Mesothelial cell of epicardium (in vitro differentiated cells): ENCODE data around the gene BTNL9. TPM values are rescaled to one million over a fixed set of nuclear protein-coding genes. Genes with fewer than 3 reads are reported as not detected.

ENCODE experiments used
- DNase-seq, 2 experiments: peaks; one replicate each; pipeline ENCODE4 v3.0.0; 2021; ENCODE audit warnings: low spot score in 2 of 2; ENCODE audit not compliant: unreplicated experiment in 2 of 2
- H3K27ac Mint-ChIP-seq: 2 replicates; pipeline ENCODE4 v1.8.0; 2021; ENCODE audit warnings: mixed read lengths
- H3K27me3 Mint-ChIP-seq: 2 replicates; pipeline ENCODE4 v1.8.0; 2021; ENCODE audit warnings: low read depth, mixed read lengths
- H3K36me3 Mint-ChIP-seq: 2 replicates; pipeline ENCODE4 v1.8.0; 2021; ENCODE audit warnings: mixed read lengths
- H3K4me1 Mint-ChIP-seq: 2 replicates; pipeline ENCODE4 v1.8.0; 2021; ENCODE audit warnings: mixed read lengths
- H3K4me3 Mint-ChIP-seq: 2 replicates; pipeline ENCODE4 v1.8.0; 2021; ENCODE audit warnings: mild to moderate bottlenecking, moderate library complexity, mixed read lengths
- H3K9me3 Mint-ChIP-seq: 2 replicates; pipeline ENCODE4 v1.8.0; 2021; ENCODE audit warnings: mixed read lengths
- total RNA-seq: library from RNA; stranded (reverse); gene quantifications from 3 replicates; pipeline ENCODE4 v1.2.1, GENCODE V29; 2021
- TF ChIP-seq, protein P1 (sequence below): fragments of 200-600 bp; sonication (generic); IDR thresholded peaks from one replicate; pipeline ENCODE4 v1.5.0; 2021; ENCODE audit warnings: antibody characterized with exemption; ENCODE audit not compliant: unreplicated experiment

Gene BTNL9
- total RNA-seq, 1 donor from 2014 or later, result 0.18 TPM

GRCh38 chr5:181060924-181061323, 20.9 kb downstream of the BTNL9 start:
- H3K4me3 Mint-ChIP-seq, result no peak overlapping the region
- DNase-seq, result no peak
- TF ChIP-seq, protein P1, sequence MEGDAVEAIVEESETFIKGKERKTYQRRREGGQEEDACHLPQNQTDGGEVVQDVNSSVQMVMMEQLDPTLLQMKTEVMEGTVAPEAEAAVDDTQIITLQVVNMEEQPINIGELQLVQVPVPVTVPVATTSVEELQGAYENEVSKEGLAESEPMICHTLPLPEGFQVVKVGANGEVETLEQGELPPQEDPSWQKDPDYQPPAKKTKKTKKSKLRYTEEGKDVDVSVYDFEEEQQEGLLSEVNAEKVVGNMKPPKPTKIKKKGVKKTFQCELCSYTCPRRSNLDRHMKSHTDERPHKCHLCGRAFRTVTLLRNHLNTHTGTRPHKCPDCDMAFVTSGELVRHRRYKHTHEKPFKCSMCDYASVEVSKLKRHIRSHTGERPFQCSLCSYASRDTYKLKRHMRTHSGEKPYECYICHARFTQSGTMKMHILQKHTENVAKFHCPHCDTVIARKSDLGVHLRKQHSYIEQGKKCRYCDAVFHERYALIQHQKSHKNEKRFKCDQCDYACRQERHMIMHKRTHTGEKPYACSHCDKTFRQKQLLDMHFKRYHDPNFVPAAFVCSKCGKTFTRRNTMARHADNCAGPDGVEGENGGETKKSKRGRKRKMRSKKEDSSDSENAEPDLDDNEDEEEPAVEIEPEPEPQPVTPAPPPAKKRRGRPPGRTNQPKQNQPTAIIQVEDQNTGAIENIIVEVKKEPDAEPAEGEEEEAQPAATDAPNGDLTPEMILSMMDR, result no peak
- H3K27ac Mint-ChIP-seq, result no peak overlapping the region
- H3K27me3 Mint-ChIP-seq, result peaks cover 96% of the 10 kb centered on the region
- no peaks in the 10 kb centered on the region for H3K9me3 Mint-ChIP-seq
- H3K4me1 Mint-ChIP-seq, result no peaks in the 10 kb centered on the region
- H3K36me3 Mint-ChIP-seq, result no peaks in the 10 kb centered on the region

- H3K4me1 Mint-ChIP-seq, result no peaks in the 10 kb centered on the region
- no peak overlapping the region for H3K27ac Mint-ChIP-seq
- no peaks in the 10 kb centered on the region for H3K36me3 Mint-ChIP-seq
- peaks cover under 1% of the 10 kb centered on the region for H3K9me3 Mint-ChIP-seq
- TF ChIP-seq, protein P1, result no peak
- peaks cover 96% of the 10 kb centered on the region for H3K27me3 Mint-ChIP-seq
- no peak overlapping the region for H3K4me3 Mint-ChIP-seq
- no peak for DNase-seq
These were observed 21.6 kb downstream of the BTNL9 start for GRCh38 chr5:181061645-181062044.

DNA sequence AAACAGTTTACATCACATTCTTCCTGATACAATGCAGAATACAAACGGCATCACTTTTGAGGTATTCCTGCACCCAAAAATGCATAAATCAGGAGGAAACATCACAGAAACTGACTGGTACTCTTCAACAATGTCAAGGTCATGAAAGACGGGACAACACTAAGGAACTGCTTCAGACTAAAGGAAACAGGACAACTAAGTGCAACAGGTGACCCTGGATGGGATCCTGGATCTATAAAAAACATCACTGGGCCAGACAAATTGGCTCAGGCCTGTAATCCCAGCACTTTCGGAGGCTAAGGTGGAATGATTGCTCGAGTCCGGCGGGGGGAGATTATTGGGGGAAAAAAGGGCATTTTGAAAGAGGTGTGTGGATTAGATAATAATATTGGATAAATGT, 22.6 kb downstream of the BTNL9 start:
- Mint-ChIP-seq H3K27ac (no peak overlapping the region), H3K9me3 (peaks cover 4% of the 10 kb centered on the region), H3K4me1 (no peaks in the 10 kb centered on the region), H3K27me3 (peaks cover 93% of the 10 kb centered on the region), H3K4me3 (no peak overlapping the region), H3K36me3 (no peaks in the 10 kb centered on the region)
- TF ChIP-seq, protein P1, result no peak
- no peak for DNase-seq

GRCh38 chr5:181063514-181063913, 23.4 kb downstream of the BTNL9 start:
- Mint-ChIP-seq H3K36me3 (no peaks in the 10 kb centered on the region), H3K4me1 (no peaks in the 10 kb centered on the region), H3K27ac (no peak overlapping the region), H3K27me3 (peaks cover 93% of the 10 kb centered on the region), H3K9me3 (peaks cover 4% of the 10 kb centered on the region), H3K4me3 (no peak overlapping the region)
- DNase-seq, result no peak
- TF ChIP-seq, protein P1, result no peak

- TF ChIP-seq, protein P1, result no peak
- H3K4me3 Mint-ChIP-seq, result no peak overlapping the region
- DNase-seq, result no peak
- H3K27me3 Mint-ChIP-seq, result peaks cover 94% of the 10 kb centered on the region
- no peaks in the 10 kb centered on the region for H3K36me3 Mint-ChIP-seq
- no peaks in the 10 kb centered on the region for H3K4me1 Mint-ChIP-seq
- peaks cover 7% of the 10 kb centered on the region for H3K9me3 Mint-ChIP-seq
- H3K27ac Mint-ChIP-seq, result no peak overlapping the region
These were observed 24.9 kb downstream of the BTNL9 start for GRCh38 chr5:181064987-181065386.
